ENCODE data around the gene PRPSAP2.

DNA sequence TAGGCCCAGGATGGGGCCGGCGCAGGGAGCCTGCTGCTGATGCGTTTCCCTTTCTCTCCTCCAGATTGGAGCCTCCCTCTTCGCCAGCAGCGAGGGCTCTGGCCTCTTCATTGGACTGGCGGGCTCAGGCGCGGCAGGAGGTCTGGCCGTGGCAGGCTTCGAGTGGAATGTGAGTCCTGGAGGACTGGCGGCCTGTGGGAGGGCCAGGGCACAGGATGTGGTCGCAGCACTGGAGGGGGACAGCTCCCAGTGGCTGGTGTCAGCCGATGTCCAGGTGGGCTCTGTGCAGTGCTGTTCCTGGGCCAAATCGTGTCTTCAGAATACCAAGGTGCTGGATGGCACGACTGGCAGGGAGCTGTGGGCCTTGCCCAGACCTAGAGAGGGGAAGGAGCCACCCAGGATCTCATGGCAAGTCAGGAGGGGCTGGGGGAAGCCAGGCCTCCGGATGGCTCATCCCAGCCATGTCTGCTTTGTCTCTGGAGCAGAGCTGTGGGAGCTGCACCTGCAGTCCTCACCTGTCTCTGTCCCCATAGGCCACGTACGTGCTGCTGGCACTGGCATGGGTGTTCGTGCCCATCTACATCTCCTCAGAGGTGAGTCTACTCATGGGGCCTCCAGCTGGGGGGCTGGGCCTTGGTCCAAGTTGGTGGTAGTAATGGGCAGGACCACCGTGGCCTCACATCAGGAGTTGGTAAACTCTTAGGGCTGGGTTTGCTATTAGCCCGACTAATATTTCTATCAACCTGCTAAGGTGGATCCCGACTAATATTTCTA, 101.3 kb downstream of the PRPSAP2 start:
- TF ChIP-seq POLR2A (IDR thresholded peaks at IDR 0.05) = no peak
- TF ChIP-seq, protein P1, sequence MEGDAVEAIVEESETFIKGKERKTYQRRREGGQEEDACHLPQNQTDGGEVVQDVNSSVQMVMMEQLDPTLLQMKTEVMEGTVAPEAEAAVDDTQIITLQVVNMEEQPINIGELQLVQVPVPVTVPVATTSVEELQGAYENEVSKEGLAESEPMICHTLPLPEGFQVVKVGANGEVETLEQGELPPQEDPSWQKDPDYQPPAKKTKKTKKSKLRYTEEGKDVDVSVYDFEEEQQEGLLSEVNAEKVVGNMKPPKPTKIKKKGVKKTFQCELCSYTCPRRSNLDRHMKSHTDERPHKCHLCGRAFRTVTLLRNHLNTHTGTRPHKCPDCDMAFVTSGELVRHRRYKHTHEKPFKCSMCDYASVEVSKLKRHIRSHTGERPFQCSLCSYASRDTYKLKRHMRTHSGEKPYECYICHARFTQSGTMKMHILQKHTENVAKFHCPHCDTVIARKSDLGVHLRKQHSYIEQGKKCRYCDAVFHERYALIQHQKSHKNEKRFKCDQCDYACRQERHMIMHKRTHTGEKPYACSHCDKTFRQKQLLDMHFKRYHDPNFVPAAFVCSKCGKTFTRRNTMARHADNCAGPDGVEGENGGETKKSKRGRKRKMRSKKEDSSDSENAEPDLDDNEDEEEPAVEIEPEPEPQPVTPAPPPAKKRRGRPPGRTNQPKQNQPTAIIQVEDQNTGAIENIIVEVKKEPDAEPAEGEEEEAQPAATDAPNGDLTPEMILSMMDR (IDR thresholded peaks at IDR 0.05) = no peak
- no peak for TF ChIP-seq POLR2AphosphoS5 (IDR thresholded peaks at IDR 0.05)

All from upper lobe of left lung (tissue), 4 donors.